ENCODE measurements around the gene MYMK. TPM values are rescaled to one million over a fixed set of nuclear protein-coding genes. Genes with fewer than 3 reads are reported as not detected.

The MYMK gene
- total and polyA plus RNA-seq, 2 of the 13 experiments (the other 11 are each of a cell fraction or from before 2014, with no cell fraction given): not detected

DNA sequence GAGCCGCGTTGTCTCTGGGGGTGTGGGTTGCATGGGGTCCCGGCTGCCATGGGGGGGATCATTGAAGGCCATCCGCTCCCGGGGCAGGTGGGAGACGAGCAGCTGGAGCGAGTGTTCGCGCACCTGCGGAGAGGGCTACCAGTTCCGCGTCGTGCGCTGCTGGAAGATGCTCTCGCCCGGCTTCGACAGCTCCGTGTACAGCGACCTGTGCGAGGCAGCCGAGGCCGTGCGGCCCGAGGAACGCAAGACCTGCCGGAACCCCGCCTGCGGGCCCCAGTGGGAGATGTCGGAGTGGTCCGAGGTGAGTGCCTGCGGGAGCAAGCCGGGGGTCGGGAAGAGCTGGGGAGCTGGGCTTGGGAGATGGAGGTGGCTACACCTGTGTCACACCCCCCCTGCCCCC lies 43.4 kb upstream of the MYMK start:
- BruUV-seq (replicated peaks): no TSS peak
- in situ Hi-C loops (cut with HindIII; ENCODE audit: extremely low pct_ligation_motif_present, low pct_unique_long_range_greater_than_20kb): no loop called here
- H3K4me3 ChIP-seq (replicated peaks in 1 of 3; ENCODE audit: insufficient read depth in 1 of 3, low read depth in 2 of 3, low read length in 3 of 3): no peak overlapping the region
- no peaks in the 10 kb centered on the region; a peak in 1 of 5 replicates for H3K27me3 ChIP-seq (ENCODE audit: control insufficient read depth in 1 of 2, insufficient read depth in 2 of 2, low read length in 2 of 2)
- ATAC-seq (no peak), FAIRE-seq (no peak), DNase-seq (ENCODE audit: low spot score) (no peak)
- no peak overlapping the region for H2AFZ ChIP-seq (ENCODE audit: low read length)
- H3K36me3 ChIP-seq (replicated peaks in 1 of 2; ENCODE audit: control insufficient read depth in 1 of 2, insufficient read depth in 2 of 2, low read length in 2 of 2): no peaks in the 10 kb centered on the region
- 70% methylated on average over 8 of the region's 33 CpGs for WGBS (ENCODE audit: low lambda C conversion rate)
- no peaks in the 10 kb centered on the region for H4K20me1 ChIP-seq (ENCODE audit: insufficient read depth, low read length)
- CTCF ChIA-PET (ENCODE audit: low intra/inter-chr PET ratio, low total read pairs): no interaction called here
- no peak overlapping the region for H3K9ac ChIP-seq (ENCODE audit: insufficient read depth, low read depth, low read length)
- H3K4me2 ChIP-seq (ENCODE audit: low read depth, low read length): no peak overlapping the region
- H3K79me2 ChIP-seq (ENCODE audit: insufficient read depth, low read length): no peaks in the 10 kb centered on the region
- no peaks in the 10 kb centered on the region for H3K9me3 ChIP-seq (ENCODE audit: low read length)
- POLR2A ChIA-PET: no interaction called here
- no peak overlapping the region for H3K27ac ChIP-seq (ENCODE audit: extremely low read length, insufficient read depth, low read length)
- H3K4me1 ChIP-seq (ENCODE audit: insufficient read depth, low read length): peaks cover 6% of the 10 kb centered on the region
- intact Hi-C loops (cut with micrococcal nuclease; ENCODE audit: unreplicated experiment): no loop called here
- TF ChIP-seq ZNF598 (CRISPR knock-in tag; IDR thresholded peaks at IDR 0.05; ENCODE audit: borderline replicate concordance) (no peak), MAX (IDR thresholded peaks at IDR 0.05) (no peak), REST (IDR thresholded peaks at IDR 0.05; ENCODE audit: borderline replicate concordance in 1 of 2, low read depth in 1 of 2, low read length in 2 of 2) (no peak), HOXA3 (CRISPR knock-in tag; IDR thresholded peaks at IDR 0.05) (no peak), KAT8 (CRISPR knock-in tag; IDR thresholded peaks at IDR 0.05) (no peak), ZNF335 (CRISPR knock-in tag; IDR thresholded peaks at IDR 0.05) (no peak), CCDC6 (CRISPR knock-in tag; IDR thresholded peaks at IDR 0.05) (no peak), ZNF263 (CRISPR knock-in tag; IDR thresholded peaks at IDR 0.05) (no peak), BORCS8-MEF2B (CRISPR knock-in tag; IDR thresholded peaks at IDR 0.05) (no peak), GTF3A (CRISPR knock-in tag; conservative IDR thresholded peaks at IDR 0.05) (no peak)
- TF ChIP-seq, protein P1, sequence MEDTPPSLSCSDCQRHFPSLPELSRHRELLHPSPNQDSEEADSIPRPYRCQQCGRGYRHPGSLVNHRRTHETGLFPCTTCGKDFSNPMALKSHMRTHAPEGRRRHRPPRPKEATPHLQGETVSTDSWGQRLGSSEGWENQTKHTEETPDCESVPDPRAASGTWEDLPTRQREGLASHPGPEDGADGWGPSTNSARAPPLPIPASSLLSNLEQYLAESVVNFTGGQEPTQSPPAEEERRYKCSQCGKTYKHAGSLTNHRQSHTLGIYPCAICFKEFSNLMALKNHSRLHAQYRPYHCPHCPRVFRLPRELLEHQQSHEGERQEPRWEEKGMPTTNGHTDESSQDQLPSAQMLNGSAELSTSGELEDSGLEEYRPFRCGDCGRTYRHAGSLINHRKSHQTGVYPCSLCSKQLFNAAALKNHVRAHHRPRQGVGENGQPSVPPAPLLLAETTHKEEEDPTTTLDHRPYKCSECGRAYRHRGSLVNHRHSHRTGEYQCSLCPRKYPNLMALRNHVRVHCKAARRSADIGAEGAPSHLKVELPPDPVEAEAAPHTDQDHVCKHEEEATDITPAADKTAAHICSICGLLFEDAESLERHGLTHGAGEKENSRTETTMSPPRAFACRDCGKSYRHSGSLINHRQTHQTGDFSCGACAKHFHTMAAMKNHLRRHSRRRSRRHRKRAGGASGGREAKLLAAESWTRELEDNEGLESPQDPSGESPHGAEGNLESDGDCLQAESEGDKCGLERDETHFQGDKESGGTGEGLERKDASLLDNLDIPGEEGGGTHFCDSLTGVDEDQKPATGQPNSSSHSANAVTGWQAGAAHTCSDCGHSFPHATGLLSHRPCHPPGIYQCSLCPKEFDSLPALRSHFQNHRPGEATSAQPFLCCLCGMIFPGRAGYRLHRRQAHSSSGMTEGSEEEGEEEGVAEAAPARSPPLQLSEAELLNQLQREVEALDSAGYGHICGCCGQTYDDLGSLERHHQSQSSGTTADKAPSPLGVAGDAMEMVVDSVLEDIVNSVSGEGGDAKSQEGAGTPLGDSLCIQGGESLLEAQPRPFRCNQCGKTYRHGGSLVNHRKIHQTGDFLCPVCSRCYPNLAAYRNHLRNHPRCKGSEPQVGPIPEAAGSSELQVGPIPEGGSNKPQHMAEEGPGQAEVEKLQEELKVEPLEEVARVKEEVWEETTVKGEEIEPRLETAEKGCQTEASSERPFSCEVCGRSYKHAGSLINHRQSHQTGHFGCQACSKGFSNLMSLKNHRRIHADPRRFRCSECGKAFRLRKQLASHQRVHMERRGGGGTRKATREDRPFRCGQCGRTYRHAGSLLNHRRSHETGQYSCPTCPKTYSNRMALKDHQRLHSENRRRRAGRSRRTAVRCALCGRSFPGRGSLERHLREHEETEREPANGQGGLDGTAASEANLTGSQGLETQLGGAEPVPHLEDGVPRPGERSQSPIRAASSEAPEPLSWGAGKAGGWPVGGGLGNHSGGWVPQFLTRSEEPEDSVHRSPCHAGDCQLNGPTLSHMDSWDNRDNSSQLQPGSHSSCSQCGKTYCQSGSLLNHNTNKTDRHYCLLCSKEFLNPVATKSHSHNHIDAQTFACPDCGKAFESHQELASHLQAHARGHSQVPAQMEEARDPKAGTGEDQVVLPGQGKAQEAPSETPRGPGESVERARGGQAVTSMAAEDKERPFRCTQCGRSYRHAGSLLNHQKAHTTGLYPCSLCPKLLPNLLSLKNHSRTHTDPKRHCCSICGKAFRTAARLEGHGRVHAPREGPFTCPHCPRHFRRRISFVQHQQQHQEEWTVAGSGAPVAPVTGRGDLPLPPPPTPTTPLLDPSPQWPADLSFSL (CRISPR knock-in tag; IDR thresholded peaks at IDR 0.05): no peak
